Measurements from ENCODE around the gene NCOA3.

The NCOA3 gene

GRCh38 chr20:47464380-47465101, 37.1 kb upstream of the NCOA3 start:
- peak; percentile 96 for DNase-seq (ENCODE audit: low read depth)
- H3K4me3 ChIP-seq (ENCODE audit: control insufficient read depth, low read depth, low read length), result no peak overlapping the region
- peak; percentile 57 for TF ChIP-seq CTCF (IDR thresholded peaks at IDR 0.05; ENCODE audit: control insufficient read depth, insufficient read depth, low read depth, low read length, missing control alignments)

GRCh38 chr20:47465335-47466090, 36.2 kb upstream of the NCOA3 start:
- no peak for DNase-seq (ENCODE audit: low read depth)
- TF ChIP-seq CTCF (IDR thresholded peaks at IDR 0.05; ENCODE audit: control insufficient read depth, insufficient read depth, low read depth, low read length, missing control alignments), result no peak
- H3K4me3 ChIP-seq (ENCODE audit: control insufficient read depth, low read depth, low read length), result no peak overlapping the region

DNA sequence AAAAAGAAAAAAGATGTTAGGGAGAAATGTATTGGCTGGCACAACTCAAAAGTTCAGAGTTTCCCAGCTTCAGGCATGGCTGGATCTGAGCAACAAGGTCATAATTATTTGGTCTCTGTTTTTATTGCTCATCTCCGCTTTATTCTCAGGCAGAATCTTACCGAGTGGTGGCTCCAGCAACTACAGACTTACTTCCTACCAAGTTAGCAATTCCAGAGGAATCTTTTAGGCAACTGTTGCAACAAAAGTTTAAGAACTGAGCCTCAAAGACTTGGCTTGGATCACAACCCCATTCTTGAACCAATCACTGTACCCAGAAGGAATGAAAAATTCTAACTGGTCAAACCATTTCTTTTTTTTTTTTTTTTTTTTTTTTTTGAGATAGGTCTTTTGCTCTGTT, 35.5 kb upstream of the NCOA3 start:
- no peak for TF ChIP-seq CTCF (IDR thresholded peaks at IDR 0.05; ENCODE audit: control insufficient read depth, insufficient read depth, low read depth, low read length, missing control alignments)
- peak; percentile 61 for DNase-seq (ENCODE audit: low read depth)

GRCh38 chr20:47466704-47467459, 34.8 kb upstream of the NCOA3 start:
- no peak for TF ChIP-seq CTCF (IDR thresholded peaks at IDR 0.05; ENCODE audit: control insufficient read depth, insufficient read depth, low read depth, low read length, missing control alignments)
- DNase-seq (ENCODE audit: low read depth), result no peak
- no peak overlapping the region for H3K4me3 ChIP-seq (ENCODE audit: control insufficient read depth, low read depth, low read length)

More for the DNA sequence above, 35.5 kb upstream of the NCOA3 start:
- H3K4me3 ChIP-seq (ENCODE audit: control insufficient read depth, low read depth, low read length), result no peak overlapping the region

- TF ChIP-seq CTCF (IDR thresholded peaks at IDR 0.05; ENCODE audit: control insufficient read depth, insufficient read depth, low read depth, low read length, missing control alignments), result no peak
- H3K4me3 ChIP-seq (ENCODE audit: control insufficient read depth, low read depth, low read length), result no peak overlapping the region
- no peak for DNase-seq (ENCODE audit: low read depth)
Measured at GRCh38 chr20:47468290-47469050, 33.2 kb upstream of the NCOA3 start.
